Esophagus muscularis mucosa (tissue), 3 donors: ENCODE data around the gene HEATR1.
"Not testable (repeated sequence)": the region's sequence is repeated elsewhere in the genome, so short reads cannot be mapped to it uniquely, and the experiment has no call there.

Source experiments
- EP300 ChIP-seq: sonication (generic); formaldehyde crosslinking; IDR thresholded peaks from one replicate; pipeline ENCODE4 v1.6.1; 2017; ENCODE audit warnings: antibody characterized with exemption
- POLR2A ChIP-seq: fragments of 450-650 bp; IDR thresholded peaks from one replicate; pipeline ENCODE4 v1.6.1; 2017; ENCODE audit warnings: antibody characterized with exemption, moderate library complexity, mild to moderate bottlenecking, low read depth
- POLR2AphosphoS5 ChIP-seq, 2 donors: sonication (generic); formaldehyde crosslinking; IDR thresholded peaks; one replicate each; pipeline ENCODE4 v1.6.1; 2017; ENCODE audit warnings: antibody characterized with exemption in 2 of 2

DNA sequence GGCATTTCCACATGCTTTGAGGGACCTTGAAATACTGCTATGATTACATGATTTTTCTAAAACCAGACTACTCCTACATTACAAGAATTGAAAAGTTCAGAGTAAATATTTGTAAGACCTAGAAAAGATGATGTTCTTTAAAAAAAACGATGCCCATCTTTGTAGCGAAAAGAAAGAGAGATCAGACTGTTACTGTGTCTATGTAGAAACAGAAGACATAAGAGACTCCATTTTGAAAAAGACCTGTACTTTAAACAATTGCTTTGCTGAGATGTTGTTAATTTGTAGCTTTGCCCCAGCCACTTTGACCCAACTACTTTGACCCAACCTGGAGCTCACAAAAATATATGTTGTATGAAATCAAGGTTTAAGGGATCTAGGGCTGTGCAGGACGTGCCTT lies 100.0 kb downstream of the HEATR1 start:
- not testable (repeated sequence) for TF ChIP-seq POLR2AphosphoS5 (IDR thresholded peaks at IDR 0.05); POLR2A; EP300
